ENCODE measurements around the gene CASP2.

GRCh38 chr7:143256325-143256724 lies 31.8 kb upstream of the CASP2 start:
- 0 out of 2 replicates have a peak, but pooled peaks have one; percentile 5 for TF ChIP-seq CTCF (IDR thresholded peaks at IDR 0.05; ENCODE audit: low read length)
- no peak for TF ChIP-seq EZH2 (IDR thresholded peaks at IDR 0.05; ENCODE audit: borderline replicate concordance, low read length)
